A549 treated with CpdA at 1 μM for 4 hours (cell line): ENCODE results near the gene ST3GAL5. TPM values are rescaled to one million over a fixed set of nuclear protein-coding genes. Genes with fewer than 3 reads are reported as not detected.

Experiments used
- total RNA-seq: library from RNA; stranded (reverse); fragments of 200-300 nt; extraction: Qiagen RNA extraction; gene quantifications from 5 replicates; pipeline ENCODE4 v1.2.3, GENCODE V29; 2022; ENCODE audit warnings: low read depth

Gene ST3GAL5
- 32.6 to 39.1 TPM (median 36.1 TPM) in 5 replicates for total RNA-seq

GRCh38 chr2:85888684-85889626, at the start of gene ST3GAL5:
ST3GAL5 (minus strand) TSS chr2:85888990; CDS start chr2:85888905, 85 bp downstream.

Other genes starting within 250 kb of the ST3GAL5 start
- 0.09 to 0.29 TPM (median 0.20 TPM) in 4 of 5 replicates, not detected in the other for gene SFTPB, start 220.8 kb downstream of the ST3GAL5 start, total RNA-seq
- gene GNLY, start 194.6 kb downstream of the ST3GAL5 start, total RNA-seq, result 0.17 to 0.49 TPM in 2 of 5 replicates, not detected in the others
- gene ATOH8, start 135.0 kb downstream of the ST3GAL5 start, total RNA-seq, result 4.2 to 6.6 TPM (median 4.5 TPM) in 5 replicates
- 21.7 to 27.0 TPM (median 24.9 TPM) in 5 replicates for gene POLR1A, start 216.9 kb upstream of the ST3GAL5 start, total RNA-seq
- gene PTCD3, start 217.2 kb upstream of the ST3GAL5 start, total RNA-seq, result 58.8 to 113 TPM (median 72.6 TPM) in 5 replicates